Lung (tissue), 12 donors: Measurements from ENCODE around the gene MIER2. TPM values are rescaled to one million over a fixed set of nuclear protein-coding genes. Genes with fewer than 3 reads are reported as not detected.
"Not testable (repeated sequence)": the region's sequence is repeated elsewhere in the genome, so short reads cannot be mapped to it uniquely, and the experiment has no call there.

ENCODE experiments used
- ATAC-seq: fragments of 200-7000 bp; cut with Tn5 transposase; one replicate; pipeline ENCODE4 v1.9.1; 2020; ENCODE audit warnings: moderate number of reproducible peaks; ENCODE audit not compliant: insufficient read depth, low FRiP score
- DNase-seq, 3 donors: peaks; one replicate each; pipeline ENCODE4 v3.0.0-alpha.2; 2013 to 2017
- H3K27ac ChIP-seq, 2 donors: one replicate each; pipeline ENCODE4 v1.5.1; 2013; ENCODE audit warnings: mild to moderate bottlenecking in 2 of 2, moderate library complexity in 2 of 2, control low read depth in 1 of 2, inconsistent platforms in 1 of 2, low read depth in 1 of 2, low read length in 1 of 2
- H3K27me3 ChIP-seq, 3 donors: one replicate each; pipeline ENCODE4 v1.5.1; 2013; ENCODE audit warnings: low read length in 2 of 3; ENCODE audit not compliant: control insufficient read depth in 3 of 3, insufficient read depth in 3 of 3
- H3K36me3 ChIP-seq, 4 donors: one replicate each; pipeline ENCODE4 v1.5.1; 2013; ENCODE audit warnings: low read length in 4 of 4, mild to moderate bottlenecking in 1 of 4, moderate library complexity in 1 of 4; ENCODE audit not compliant: control insufficient read depth in 4 of 4, insufficient read depth in 4 of 4
- H3K4me1 ChIP-seq, 5 donors: one replicate each; pipeline ENCODE4 v1.5.1; 2013; ENCODE audit warnings: low read length in 5 of 5, mild to moderate bottlenecking in 2 of 5, moderate library complexity in 1 of 5; ENCODE audit not compliant: control insufficient read depth in 5 of 5, insufficient read depth in 5 of 5
- H3K4me3 ChIP-seq: one replicate; pipeline ENCODE4 v1.5.1; 2013; ENCODE audit warnings: mild to moderate bottlenecking, control low read depth, moderate library complexity
- H3K9ac ChIP-seq, 2 donors: one replicate each; pipeline ENCODE4 v1.5.1; 2013; ENCODE audit warnings: low read length in 2 of 2, control low read depth in 1 of 2; ENCODE audit not compliant: insufficient read depth in 1 of 2
- H3K9me3 ChIP-seq, 4 donors: one replicate each; pipeline ENCODE4 v1.5.1; 2013; ENCODE audit warnings: low read length in 3 of 4, mild to moderate bottlenecking in 1 of 4, moderate library complexity in 1 of 4; ENCODE audit not compliant: control insufficient read depth in 4 of 4, insufficient read depth in 3 of 4
- WGBS, 2 donors: extraction: QIAGEN DNeasy Blood & Tissue Kit; methylation state at CpG; one replicate each; pipeline ENCODE4 v1.1.7; 2013; 5-methylcytosine and 5-hydroxymethylcytosine counted together
- polyA plus RNA-seq, 2 donors: library from polyadenylated mRNA; stranded (reverse); fragments of 200-250 nt; gene quantifications; one replicate each; pipeline ENCODE4 v1.2.1, GENCODE V29; 2013
- total RNA-seq, 2 donors: library from RNA; depleted of rRNA in 1 of 2; stranded (reverse); fragments of >200 nt in 1 of 2; gene quantifications; one replicate each; pipeline ENCODE4 v1.2.1, GENCODE V29; 2014 to 2021
- TF ChIP-seq, protein P1 (sequence below): IDR thresholded peaks from 2 replicates; pipeline ENCODE4 v1.5.1; 2012; ENCODE audit warnings: mild to moderate bottlenecking; ENCODE audit errors: control extremely low read depth, extremely low read depth
- donor health status: control.
- donor health status: control.
- donor health status: Bipolar disorder and iron deficiency.
- donor health status: healthy.
- donor health status: DM: yes; HTN: yes; CAD: no.

The MIER2 gene
- total and polyA plus RNA-seq, 4 donors: 19.4 to 34.9 (median 28.3) TPM

DNA sequence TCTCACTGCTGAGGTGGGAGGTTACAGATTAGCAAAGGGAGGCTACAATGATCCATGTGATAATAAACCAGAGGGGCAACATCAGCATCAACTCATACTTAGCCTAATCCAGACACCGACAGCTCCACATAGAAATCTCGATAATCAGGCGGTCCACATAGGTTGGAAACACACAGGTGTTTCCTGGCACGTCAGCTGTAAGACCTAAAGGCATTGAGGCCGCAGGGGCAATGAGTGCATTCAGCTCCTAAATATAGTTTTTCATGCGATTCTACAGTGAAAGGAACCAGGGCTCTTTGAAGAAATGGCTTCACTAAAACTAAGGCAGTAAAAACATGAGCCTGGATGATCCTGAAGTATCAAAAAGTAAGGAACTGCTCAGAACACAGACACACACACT lies 72.7 kb downstream of the MIER2 start:
- ATAC-seq (no peak), DNase-seq (no peak)

GRCh38 chr19:270766-271318 lies 73.8 kb downstream of the MIER2 start:
- H3K4me3 ChIP-seq, H3K4me1 ChIP-seq, H3K9me3 ChIP-seq, H3K9ac ChIP-seq, ATAC-seq, H3K36me3 ChIP-seq, H3K27ac ChIP-seq, DNase-seq: not testable (repeated sequence)
- 70 to 82% methylated on average over 9 of the region's 12 CpGs for WGBS, 2 donors
- peaks cover 0 to 18% (median 14%) of the 10 kb centered on the region in 3 donors for H3K27me3 ChIP-seq

More for the DNA sequence above, 72.7 kb downstream of the MIER2 start:
- peaks cover 0 to 10% (median 4%) of the 10 kb centered on the region in 3 donors for H3K27me3 ChIP-seq
- TF ChIP-seq, protein P1, sequence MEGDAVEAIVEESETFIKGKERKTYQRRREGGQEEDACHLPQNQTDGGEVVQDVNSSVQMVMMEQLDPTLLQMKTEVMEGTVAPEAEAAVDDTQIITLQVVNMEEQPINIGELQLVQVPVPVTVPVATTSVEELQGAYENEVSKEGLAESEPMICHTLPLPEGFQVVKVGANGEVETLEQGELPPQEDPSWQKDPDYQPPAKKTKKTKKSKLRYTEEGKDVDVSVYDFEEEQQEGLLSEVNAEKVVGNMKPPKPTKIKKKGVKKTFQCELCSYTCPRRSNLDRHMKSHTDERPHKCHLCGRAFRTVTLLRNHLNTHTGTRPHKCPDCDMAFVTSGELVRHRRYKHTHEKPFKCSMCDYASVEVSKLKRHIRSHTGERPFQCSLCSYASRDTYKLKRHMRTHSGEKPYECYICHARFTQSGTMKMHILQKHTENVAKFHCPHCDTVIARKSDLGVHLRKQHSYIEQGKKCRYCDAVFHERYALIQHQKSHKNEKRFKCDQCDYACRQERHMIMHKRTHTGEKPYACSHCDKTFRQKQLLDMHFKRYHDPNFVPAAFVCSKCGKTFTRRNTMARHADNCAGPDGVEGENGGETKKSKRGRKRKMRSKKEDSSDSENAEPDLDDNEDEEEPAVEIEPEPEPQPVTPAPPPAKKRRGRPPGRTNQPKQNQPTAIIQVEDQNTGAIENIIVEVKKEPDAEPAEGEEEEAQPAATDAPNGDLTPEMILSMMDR: no peak
- H3K27ac ChIP-seq: no peak overlapping the region
- WGBS, 2 donors: 33 to 53% methylated on average over 6 of the region's 6 CpGs
- no peaks in the 10 kb centered on the region for H3K36me3 ChIP-seq
- peaks cover 0 to 4% (median 0%) of the 10 kb centered on the region in 5 donors for H3K4me1 ChIP-seq
- no peak overlapping the region for H3K9ac ChIP-seq
- no peaks in the 10 kb centered on the region for H3K9me3 ChIP-seq
- no peak overlapping the region for H3K4me3 ChIP-seq

DNA sequence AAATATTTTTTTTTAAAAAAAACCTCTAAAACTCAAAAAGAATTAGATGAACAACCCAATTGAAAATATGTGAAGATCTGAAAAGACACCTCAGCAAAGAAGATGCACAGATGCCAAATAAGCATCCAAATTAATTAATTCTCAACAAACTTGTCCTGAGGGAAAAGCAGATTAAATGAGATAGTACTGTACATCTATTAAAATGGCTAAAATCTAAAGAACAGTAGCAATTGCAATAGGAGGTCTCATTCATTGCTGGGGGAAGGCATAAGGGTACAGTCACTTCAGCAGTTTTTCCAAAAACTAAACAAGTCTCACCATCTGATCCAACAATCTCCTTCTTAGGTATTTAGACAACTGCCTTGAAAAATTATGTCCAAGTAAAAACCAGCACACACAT lies 75.4 kb downstream of the MIER2 start:
- H3K4me3 ChIP-seq: no peak overlapping the region
- TF ChIP-seq, protein P1: no peak
- H3K4me1 ChIP-seq: peaks cover 0 to 8% (median 0%) of the 10 kb centered on the region in 5 donors
- peaks cover 0 to 34% (median 29%) of the 10 kb centered on the region in 3 donors for H3K27me3 ChIP-seq
- no peak overlapping the region for H3K9ac ChIP-seq
- H3K9me3 ChIP-seq: no peaks in the 10 kb centered on the region
- ATAC-seq (no peak), DNase-seq (no peak)
- no peak overlapping the region for H3K27ac ChIP-seq
- no peaks in the 10 kb centered on the region for H3K36me3 ChIP-seq

- peaks cover 0 to 6% (median 0%) of the 10 kb centered on the region in 5 donors for H3K4me1 ChIP-seq
- H3K9ac ChIP-seq: no peak overlapping the region
- TF ChIP-seq, protein P1: no peak
- no peak overlapping the region for H3K4me3 ChIP-seq
- H3K27ac ChIP-seq: no peak overlapping the region
- no peaks in the 10 kb centered on the region for H3K36me3 ChIP-seq
- ATAC-seq: no peak
- WGBS, 2 donors: 95 to 96% methylated on average over 1 of the region's 1 CpG
- H3K27me3 ChIP-seq: peaks cover 0 to 31% (median 28%) of the 10 kb centered on the region in 3 donors
- no peaks in the 10 kb centered on the region for H3K9me3 ChIP-seq
- DNase-seq: no peak
Measured at GRCh38 chr19:262125-262524, 82.5 kb downstream of the MIER2 start.

- not testable (repeated sequence) for H3K27me3 ChIP-seq, H3K9ac ChIP-seq, H3K4me3 ChIP-seq, H3K4me1 ChIP-seq, H3K36me3 ChIP-seq, H3K27ac ChIP-seq, H3K9me3 ChIP-seq, ATAC-seq, DNase-seq
- 74 to 78% methylated on average over 3 of the region's 3 CpGs for WGBS, 2 donors
Measured at GRCh38 chr19:256804-257203, 87.8 kb downstream of the MIER2 start.
